ENCODE results near the gene CPXM1. TPM values are rescaled to one million over a fixed set of nuclear protein-coding genes. Genes with fewer than 3 reads are reported as not detected.

CPXM1 gene
- total and polyA plus RNA-seq, 2 donors from 2014 or later = 5.2 to 7.1 TPM

GRCh38 chr20:2815242-2815900 is 14.9 kb upstream of the CPXM1 start:
- Histone ChIP-seq H3K27ac (ENCODE audit: low read depth in 2 of 2, low read length in 2 of 2) (no peak overlapping the region), H3K9ac (ENCODE audit: low read length in 3 of 3) (no peak overlapping the region), H3K9me3 (ENCODE audit: control insufficient read depth in 2 of 3, insufficient read depth in 1 of 3, low read length in 3 of 3) (peaks cover 0 to 5% (median 3%) of the 10 kb centered on the region in 3 donors), H3K27me3 (ENCODE audit: control insufficient read depth, insufficient read depth, low read length) (no peaks in the 10 kb centered on the region), H3K4me3 (ENCODE audit: low read length in 3 of 3) (no peak overlapping the region), H3K36me3 (ENCODE audit: control insufficient read depth in 2 of 3, insufficient read depth in 3 of 3, low read length in 3 of 3) (no peaks in the 10 kb centered on the region), H3K4me1 (ENCODE audit: control insufficient read depth in 2 of 3, insufficient read depth in 2 of 3, low read depth in 1 of 3, low read length in 3 of 3) (no peaks in the 10 kb centered on the region)
- TF ChIP-seq CTCF (IDR thresholded peaks at IDR 0.05; ENCODE audit: borderline replicate concordance, extremely low read depth, insufficient read depth) = no peak
- intact Hi-C loops (cut with DNase I) = no loop called here
- DNase-seq = peak in 2 of 5 donors; percentile 39 to 66
- no peak for FAIRE-seq

- TF ChIP-seq CTCF (IDR thresholded peaks at IDR 0.05; ENCODE audit: borderline replicate concordance, extremely low read depth, insufficient read depth) = no peak
- Histone ChIP-seq H3K9ac (ENCODE audit: low read length in 3 of 3) (no peak within 1 kb of the TSS), H3K27ac (ENCODE audit: low read depth in 2 of 2, low read length in 2 of 2) (no peak within 1 kb of the TSS), H3K36me3 (ENCODE audit: control insufficient read depth in 2 of 3, insufficient read depth in 3 of 3, low read length in 3 of 3) (no peaks in the 10 kb centered on the region), H3K4me1 (ENCODE audit: control insufficient read depth in 2 of 3, insufficient read depth in 2 of 3, low read depth in 1 of 3, low read length in 3 of 3) (no peaks in the 10 kb centered on the region), H3K27me3 (ENCODE audit: control insufficient read depth, insufficient read depth, low read length) (no peaks in the 10 kb centered on the region), H3K4me3 (ENCODE audit: low read length in 3 of 3) (no peak within 1 kb of the TSS), H3K9me3 (ENCODE audit: control insufficient read depth in 2 of 3, insufficient read depth in 1 of 3, low read length in 3 of 3) (peaks cover 0 to 5% (median 3%) of the 10 kb centered on the region in 3 donors)
- no peak for FAIRE-seq
- intact Hi-C loops (cut with DNase I) = no loop called here
- DNase-seq = peak; percentile 32 to 80 (median 49)
These were observed 14.2 kb upstream of the CPXM1 start, which contains the start of gene C20orf141 for GRCh38 chr20:2814587-2815051. Gene C20orf141, plus strand, starts transcription at chr20:2814987. Its CDS starts 198 bp downstream, at chr20:2815185.

GRCh38 chr20:2814076-2814475 is 13.6 kb upstream of the CPXM1 start:
- Histone ChIP-seq H3K9ac (ENCODE audit: low read length in 3 of 3) (no peak overlapping the region), H3K4me3 (ENCODE audit: low read length in 3 of 3) (no peak overlapping the region), H3K27ac (ENCODE audit: low read depth in 2 of 2, low read length in 2 of 2) (no peak overlapping the region), H3K4me1 (ENCODE audit: control insufficient read depth in 2 of 3, insufficient read depth in 2 of 3, low read depth in 1 of 3, low read length in 3 of 3) (no peaks in the 10 kb centered on the region), H3K27me3 (ENCODE audit: control insufficient read depth, insufficient read depth, low read length) (no peaks in the 10 kb centered on the region), H3K9me3 (ENCODE audit: control insufficient read depth in 2 of 3, insufficient read depth in 1 of 3, low read length in 3 of 3) (peaks cover 0 to 5% (median 3%) of the 10 kb centered on the region in 3 donors), H3K36me3 (ENCODE audit: control insufficient read depth in 2 of 3, insufficient read depth in 3 of 3, low read length in 3 of 3) (no peaks in the 10 kb centered on the region)
- no peak for FAIRE-seq
- intact Hi-C loops (cut with DNase I) = no loop called here
- no peak for TF ChIP-seq CTCF (IDR thresholded peaks at IDR 0.05; ENCODE audit: borderline replicate concordance, extremely low read depth, insufficient read depth)
- DNase-seq = peak in 1 of 5 donors; percentile 20

Data from kidney (tissue), 14 donors.